Measurements from ENCODE around the gene COLEC12. TPM values are rescaled to one million over a fixed set of nuclear protein-coding genes. Genes with fewer than 3 reads are reported as not detected.

COLEC12 gene
- total RNA-seq, 4 donors from 2014 or later: 8.3 to 22.2 (median 21.4) TPM

DNA sequence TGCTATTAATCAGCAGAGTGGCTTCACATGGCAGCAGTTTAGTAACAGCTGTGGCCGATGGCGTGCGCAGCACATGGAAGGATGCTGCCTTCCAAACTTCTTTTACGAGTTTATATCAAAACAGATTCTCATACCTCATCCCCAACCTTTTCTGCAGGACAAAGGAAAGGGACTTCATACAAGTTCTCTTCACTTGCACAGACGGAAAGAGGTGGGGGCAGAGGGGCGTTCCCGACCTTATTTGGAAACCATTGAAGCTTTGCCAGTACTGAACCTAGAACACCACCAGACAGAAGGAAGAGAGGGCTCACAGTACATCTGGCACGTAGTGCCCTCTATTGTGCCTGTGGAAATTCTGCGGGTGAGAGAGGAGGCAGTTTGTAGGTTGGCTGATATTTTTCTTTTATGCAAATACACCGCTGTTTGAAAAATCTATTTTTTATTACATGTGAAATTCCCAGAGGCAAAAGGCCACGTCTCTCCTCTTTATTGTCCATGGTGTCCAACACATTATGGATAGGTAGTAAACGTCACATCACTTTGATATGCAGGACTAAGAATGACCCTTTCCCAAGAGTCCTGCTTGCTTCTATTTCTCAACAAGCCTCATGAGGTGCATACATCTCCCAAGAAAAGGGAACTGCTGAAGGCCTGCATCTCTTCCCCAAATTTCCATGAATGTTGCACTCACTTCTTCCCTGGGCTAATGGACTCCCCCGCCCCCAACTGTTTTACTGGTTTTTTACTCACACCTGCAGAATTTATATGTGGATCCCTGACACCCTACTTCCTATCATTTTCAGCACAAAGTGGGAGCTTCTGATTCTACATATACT is 31.3 kb downstream of the COLEC12 start:
- no peaks in the 10 kb centered on the region for H3K36me3 ChIP-seq
- no peaks in the 10 kb centered on the region for H3K9me3 ChIP-seq
- H3K27ac ChIP-seq: no peak overlapping the region
- 73 to 82% methylated on average over 13 of the region's 13 CpGs for WGBS, 2 donors
- no peaks in the 10 kb centered on the region for H3K27me3 ChIP-seq
- DNase-seq (ENCODE audit: low spot score in 2 of 2): no peak
- TF ChIP-seq CTCF (IDR thresholded peaks at IDR 0.05): no peak
- no peak for TF ChIP-seq EP300 (IDR thresholded peaks at IDR 0.05)
- no peak for TF ChIP-seq POLR2A (IDR thresholded peaks at IDR 0.05)
- H3K4me3 ChIP-seq: no peak overlapping the region
- H3K4me1 ChIP-seq: peaks cover 0 to 40% (median 6%) of the 10 kb centered on the region in 4 donors

DNA sequence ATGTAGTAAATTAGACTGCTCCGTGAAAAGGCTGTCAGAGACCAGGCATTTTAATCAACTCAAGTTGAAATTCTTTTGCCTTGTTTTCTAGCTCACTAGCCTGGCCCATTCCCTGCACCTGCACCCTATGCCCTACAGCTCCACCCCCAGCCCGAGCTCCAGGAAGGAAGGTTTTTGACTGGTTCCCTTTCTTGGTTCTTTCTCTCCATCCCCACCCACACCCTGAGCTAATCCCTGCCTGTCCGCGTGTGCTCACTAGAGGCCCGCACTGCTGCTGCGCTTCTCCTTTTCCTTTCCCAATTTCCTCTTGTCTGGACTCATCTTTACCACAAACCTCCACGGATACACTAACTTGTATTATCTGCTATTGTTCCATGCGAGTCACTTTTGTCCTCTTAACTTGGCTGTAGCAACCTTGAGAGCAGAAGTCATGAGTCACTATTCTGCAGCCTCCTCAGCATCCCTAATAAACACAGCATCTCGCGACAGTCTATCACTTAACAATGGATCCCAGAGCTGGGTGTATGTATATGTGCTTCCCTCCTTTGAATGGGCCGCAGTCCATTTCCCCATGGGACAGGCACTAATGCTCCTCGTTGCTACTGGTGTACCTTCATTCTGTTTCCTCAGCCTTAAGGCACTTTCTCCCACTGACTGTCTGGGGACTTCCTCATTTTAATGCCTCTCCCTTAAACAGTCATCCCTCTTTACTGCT is 36.5 kb downstream of the COLEC12 start:
- 62 to 66% methylated on average over 12 of the region's 12 CpGs for WGBS, 2 donors
- DNase-seq (ENCODE audit: low spot score in 2 of 2): no peak
- no peak overlapping the region for H3K27ac ChIP-seq

DNA sequence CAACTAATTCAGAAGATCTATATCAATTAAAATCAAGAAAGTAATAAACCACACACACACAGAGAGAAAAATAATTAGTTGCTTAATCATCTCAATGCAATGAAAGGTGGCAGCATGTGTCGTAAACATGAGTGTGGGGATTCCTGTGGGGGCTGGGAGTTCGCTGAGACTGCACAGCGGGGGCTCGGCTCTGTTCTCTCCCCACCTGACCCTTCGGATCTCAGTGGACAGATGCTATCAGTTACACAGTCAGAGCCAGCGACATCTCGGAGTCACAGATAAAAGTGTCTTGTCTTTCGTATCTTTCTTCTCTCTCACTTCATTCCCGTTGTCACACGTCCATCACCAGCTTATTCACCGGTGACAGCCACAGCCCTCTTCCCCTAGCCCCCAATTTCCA is 37.1 kb downstream of the COLEC12 start:
- Histone ChIP-seq H3K27ac (no peak overlapping the region), H3K4me3 (no peak overlapping the region)
- TF ChIP-seq POLR2A (IDR thresholded peaks at IDR 0.05): no peak
- TF ChIP-seq CTCF (IDR thresholded peaks at IDR 0.05): no peak
- no peak for TF ChIP-seq EP300 (IDR thresholded peaks at IDR 0.05)

More for the DNA sequence above, 36.5 kb downstream of the COLEC12 start:
- H3K9me3 ChIP-seq: no peaks in the 10 kb centered on the region
- no peak overlapping the region for H3K4me3 ChIP-seq
- no peaks in the 10 kb centered on the region for H3K27me3 ChIP-seq
- no peaks in the 10 kb centered on the region for H3K36me3 ChIP-seq
- no peak for TF ChIP-seq CTCF (IDR thresholded peaks at IDR 0.05)
- peak in 1 of 2 donors; percentile 38 for TF ChIP-seq EP300 (IDR thresholded peaks at IDR 0.05)
- TF ChIP-seq POLR2A (IDR thresholded peaks at IDR 0.05): no peak
- H3K4me1 ChIP-seq: peaks cover 0 to 7% (median 2%) of the 10 kb centered on the region in 4 donors

DNA sequence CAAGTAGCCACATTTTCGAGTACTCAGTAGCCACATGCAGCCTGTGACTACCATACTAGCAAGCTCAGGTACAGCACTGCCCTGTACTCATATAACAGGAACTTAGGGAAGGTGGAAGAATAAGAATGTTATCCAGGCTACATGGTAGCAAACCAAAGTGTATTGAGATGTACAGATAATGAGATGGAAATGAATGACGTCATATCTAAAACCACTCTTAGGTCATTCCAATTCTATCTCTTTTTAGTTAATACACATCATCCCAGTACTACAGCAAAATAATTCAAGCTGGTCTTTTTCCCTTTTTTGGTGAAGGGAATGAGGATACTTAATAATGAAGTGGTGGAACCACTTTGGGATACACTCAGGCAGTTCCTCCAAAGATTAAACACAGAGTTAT is 38.7 kb downstream of the COLEC12 start:
- no peak for DNase-seq (ENCODE audit: low spot score in 2 of 2)
- WGBS, 2 donors: 67 to 71% methylated on average over 2 of the region's 2 CpGs
- H3K4me1 ChIP-seq: peaks cover 0 to 26% (median 3%) of the 10 kb centered on the region in 4 donors
- no peaks in the 10 kb centered on the region for H3K9me3 ChIP-seq
- H3K27ac ChIP-seq: no peak overlapping the region
- TF ChIP-seq EP300 (IDR thresholded peaks at IDR 0.05) (no peak), POLR2A (IDR thresholded peaks at IDR 0.05) (no peak), CTCF (IDR thresholded peaks at IDR 0.05) (no peak)
- no peaks in the 10 kb centered on the region for H3K27me3 ChIP-seq
- no peaks in the 10 kb centered on the region for H3K36me3 ChIP-seq
- no peak overlapping the region for H3K4me3 ChIP-seq

More for the DNA sequence above, 37.1 kb downstream of the COLEC12 start:
- no peak for DNase-seq (ENCODE audit: low spot score in 2 of 2)
- WGBS, 2 donors: 66 to 68% methylated on average over 11 of the region's 11 CpGs
- H3K9me3 ChIP-seq: no peaks in the 10 kb centered on the region
- no peaks in the 10 kb centered on the region for H3K27me3 ChIP-seq
- no peaks in the 10 kb centered on the region for H3K36me3 ChIP-seq
- H3K4me1 ChIP-seq: peaks cover 0 to 12% (median 2%) of the 10 kb centered on the region in 4 donors

DNA sequence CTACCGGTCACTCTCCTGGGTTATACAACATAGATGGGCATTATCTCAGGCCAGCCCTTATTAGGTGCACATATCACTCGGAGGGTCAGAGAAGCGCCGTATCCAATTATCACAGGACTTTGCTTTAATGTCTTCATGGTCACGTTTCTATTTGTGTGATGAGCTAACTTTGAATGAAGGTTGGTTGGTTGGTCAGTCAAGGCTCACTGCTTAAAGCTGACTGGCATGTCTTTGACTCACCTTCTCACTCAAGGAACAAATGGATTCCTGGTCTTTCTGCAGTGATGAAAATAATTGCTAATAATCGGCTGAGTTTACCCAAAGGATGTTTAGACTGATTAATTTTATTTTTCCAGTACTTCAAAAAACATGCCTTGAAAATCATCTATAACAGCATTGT is 39.7 kb downstream of the COLEC12 start:
- H3K4me3 ChIP-seq: no peak overlapping the region
- WGBS, 2 donors: 89 to 93% methylated on average over 6 of the region's 6 CpGs
- TF ChIP-seq CTCF (IDR thresholded peaks at IDR 0.05): no peak
- TF ChIP-seq POLR2A (IDR thresholded peaks at IDR 0.05): no peak
- TF ChIP-seq EP300 (IDR thresholded peaks at IDR 0.05): no peak

More for the DNA sequence above, 39.7 kb downstream of the COLEC12 start:
- Histone ChIP-seq H3K27me3 (no peaks in the 10 kb centered on the region), H3K4me1 (peaks cover 0 to 33% (median 3%) of the 10 kb centered on the region in 4 donors), H3K36me3 (no peaks in the 10 kb centered on the region), H3K27ac (no peak overlapping the region), H3K9me3 (no peaks in the 10 kb centered on the region)
- DNase-seq (ENCODE audit: low spot score in 2 of 2): no peak
